Smooth muscle cell (in vitro differentiated cells): Measurements from ENCODE around the gene CLPSL2. TPM values are rescaled to one million over a fixed set of nuclear protein-coding genes. Genes with fewer than 3 reads are reported as not detected.

Source experiments
- DNase-seq: peaks from one replicate; lab custom pipeline; 2025; ENCODE audit not compliant: unreplicated experiment; lab: John Stamatoyannopoulos, UW
- H2AFZ ChIP-seq: fragments of 200-600 bp; sonication (generic); 2 replicates; pipeline ENCODE4 v1.6.0; 2016; ENCODE audit warnings: antibody characterized with exemption, low read depth, mild to moderate bottlenecking
- H3F3A ChIP-seq: fragments of 200-600 bp; sonication (generic); 2 replicates; pipeline ENCODE4 v1.6.0; 2017; ENCODE audit warnings: antibody characterized with exemption, low read depth
- H3K27ac ChIP-seq: fragments of 200-600 bp; sonication (generic); 2 replicates; pipeline ENCODE4 v1.5.1; 2016; ENCODE audit warnings: low read depth, mild to moderate bottlenecking
- H3K27me3 ChIP-seq: fragments of 200-600 bp; sonication (generic); 2 replicates; pipeline ENCODE4 v1.6.1; 2016; ENCODE audit warnings: low read depth, mild to moderate bottlenecking
- H3K36me3 ChIP-seq: fragments of 200-600 bp; sonication (generic); 2 replicates; pipeline ENCODE4 v1.5.1; 2016; ENCODE audit warnings: low read depth
- H3K4me1 ChIP-seq: fragments of 200-600 bp; sonication (generic); 2 replicates; pipeline ENCODE4 v1.5.1; 2016; ENCODE audit warnings: low read depth
- H3K4me2 ChIP-seq: fragments of 200-600 bp; sonication (generic); 2 replicates; pipeline ENCODE4 v1.6.0; 2016; ENCODE audit warnings: mild to moderate bottlenecking
- H3K4me3 ChIP-seq: fragments of 200-600 bp; sonication (generic); 2 replicates; pipeline ENCODE4 v1.5.1; 2016; ENCODE audit warnings: mild to moderate bottlenecking
- H3K79me2 ChIP-seq: fragments of 200-600 bp; sonication (generic); 2 replicates; pipeline ENCODE4 v1.6.0; 2016; ENCODE audit warnings: low read depth, mild to moderate bottlenecking
- H3K9ac ChIP-seq: fragments of 200-600 bp; sonication (generic); 2 replicates; pipeline ENCODE4 v1.6.0; 2016; ENCODE audit warnings: low read depth
- H3K9me3 ChIP-seq: fragments of 200-600 bp; sonication (generic); replicated peaks from 2 replicates; pipeline ENCODE4 v1.5.1; 2016; ENCODE audit warnings: low read depth
- H4K20me1 ChIP-seq: fragments of 200-600 bp; sonication (generic); 2 replicates; pipeline ENCODE4 v1.6.0; 2016; ENCODE audit warnings: low read depth
- WGBS: methylation state at CpG from one replicate; pipeline ENCODE4 v1.1.7; 2016; ENCODE audit warnings: low lambda C conversion rate; 5-methylcytosine and 5-hydroxymethylcytosine counted together
- polyA plus RNA-seq: library from polyadenylated mRNA; unstranded; fragments of >200 nt; fragmentation: Nextera tagmentation; extraction: Ambion mirVana; gene quantifications from 2 replicates; pipeline ENCODE4 v1.2.1, GENCODE V29; 2016
- total RNA-seq: library from RNA; depleted of rRNA; stranded (reverse); fragments of >200 nt; gene quantifications from 2 replicates; pipeline ENCODE4 v1.2.3, GENCODE V29; 2014
- TF ChIP-seq, protein P1 (sequence below): fragments of 200-600 bp; sonication (generic); IDR thresholded peaks from 2 replicates; pipeline ENCODE4 v1.5.1; 2017; ENCODE audit warnings: borderline replicate concordance, mild to moderate bottlenecking, antibody characterized with exemption; ENCODE audit not compliant: insufficient read depth, poor library complexity, severe bottlenecking

The CLPSL2 gene
- total and polyA plus RNA-seq, 2 experiments from 2014 or later, result 2.0 TPM; not detected in 1

DNA sequence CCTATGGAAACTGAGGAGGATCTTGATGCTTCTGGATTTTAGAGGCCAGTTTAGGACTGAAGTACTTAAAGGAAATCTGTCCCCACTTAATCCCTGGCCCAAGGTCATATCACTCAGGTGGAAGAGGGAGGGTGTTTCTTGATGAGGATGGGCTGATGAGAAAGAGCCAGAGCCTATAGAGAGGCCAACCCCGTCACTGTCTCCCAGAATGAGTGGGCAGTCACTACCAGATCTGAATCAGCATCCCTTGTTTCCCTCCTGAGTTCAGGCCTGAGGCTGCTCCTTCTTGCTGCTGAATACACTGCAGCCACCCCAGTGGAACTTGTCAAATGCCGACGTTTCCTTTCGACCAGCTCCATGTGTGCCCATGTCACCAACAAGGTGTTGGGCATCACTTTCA is 24.8 kb upstream of the CLPSL2 start:
- Histone ChIP-seq H3K4me1 (no peaks in the 10 kb centered on the region), H4K20me1 (no peaks in the 10 kb centered on the region), H3K27me3 (no peaks in the 10 kb centered on the region), H3K4me2 (no peak overlapping the region), H3K9me3 (no peaks in the 10 kb centered on the region), H3K27ac (no peak overlapping the region), H3K36me3 (no peaks in the 10 kb centered on the region), H3K9ac (no peak overlapping the region), H3K4me3 (no peak overlapping the region), H3F3A (no peaks in the 10 kb centered on the region), H3K79me2 (no peaks in the 10 kb centered on the region), H2AFZ (no peak overlapping the region)
- WGBS, result 78% methylated on average over 4 of the region's 4 CpGs
- no peak for DNase-seq
- TF ChIP-seq, protein P1, sequence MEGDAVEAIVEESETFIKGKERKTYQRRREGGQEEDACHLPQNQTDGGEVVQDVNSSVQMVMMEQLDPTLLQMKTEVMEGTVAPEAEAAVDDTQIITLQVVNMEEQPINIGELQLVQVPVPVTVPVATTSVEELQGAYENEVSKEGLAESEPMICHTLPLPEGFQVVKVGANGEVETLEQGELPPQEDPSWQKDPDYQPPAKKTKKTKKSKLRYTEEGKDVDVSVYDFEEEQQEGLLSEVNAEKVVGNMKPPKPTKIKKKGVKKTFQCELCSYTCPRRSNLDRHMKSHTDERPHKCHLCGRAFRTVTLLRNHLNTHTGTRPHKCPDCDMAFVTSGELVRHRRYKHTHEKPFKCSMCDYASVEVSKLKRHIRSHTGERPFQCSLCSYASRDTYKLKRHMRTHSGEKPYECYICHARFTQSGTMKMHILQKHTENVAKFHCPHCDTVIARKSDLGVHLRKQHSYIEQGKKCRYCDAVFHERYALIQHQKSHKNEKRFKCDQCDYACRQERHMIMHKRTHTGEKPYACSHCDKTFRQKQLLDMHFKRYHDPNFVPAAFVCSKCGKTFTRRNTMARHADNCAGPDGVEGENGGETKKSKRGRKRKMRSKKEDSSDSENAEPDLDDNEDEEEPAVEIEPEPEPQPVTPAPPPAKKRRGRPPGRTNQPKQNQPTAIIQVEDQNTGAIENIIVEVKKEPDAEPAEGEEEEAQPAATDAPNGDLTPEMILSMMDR, result no peak

DNA sequence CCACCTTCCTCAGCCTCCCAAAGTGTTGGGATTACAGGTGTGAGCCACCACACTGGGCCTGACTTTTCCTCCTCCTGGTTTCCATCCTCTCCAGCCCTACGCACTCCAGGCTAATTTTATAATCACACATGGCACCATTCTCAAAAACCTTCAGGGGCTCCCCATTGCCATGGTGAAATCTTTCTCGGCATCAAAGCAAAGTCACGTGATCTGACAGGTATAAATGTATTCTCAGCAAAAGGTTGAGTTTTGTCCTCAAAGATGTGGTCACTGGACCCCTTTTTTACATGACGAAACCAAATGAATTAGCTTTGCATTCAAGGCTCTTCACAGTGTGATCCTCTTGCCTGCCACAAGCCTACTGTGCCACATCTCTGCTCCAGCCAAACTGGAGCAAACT is 24.1 kb upstream of the CLPSL2 start:
- no peaks in the 10 kb centered on the region for H4K20me1 ChIP-seq
- TF ChIP-seq, protein P1, result no peak
- no peak overlapping the region for H2AFZ ChIP-seq
- DNase-seq, result no peak
- no peaks in the 10 kb centered on the region for H3K9me3 ChIP-seq
- H3K9ac ChIP-seq, result no peak overlapping the region
- 99% methylated on average over 4 of the region's 4 CpGs for WGBS
- H3F3A ChIP-seq, result no peaks in the 10 kb centered on the region
- no peak overlapping the region for H3K4me2 ChIP-seq
- H3K4me1 ChIP-seq, result no peaks in the 10 kb centered on the region
- H3K79me2 ChIP-seq, result no peaks in the 10 kb centered on the region
- H3K36me3 ChIP-seq, result no peaks in the 10 kb centered on the region
- H3K27me3 ChIP-seq, result no peaks in the 10 kb centered on the region
- H3K27ac ChIP-seq, result no peak overlapping the region
- H3K4me3 ChIP-seq, result no peak overlapping the region

DNA sequence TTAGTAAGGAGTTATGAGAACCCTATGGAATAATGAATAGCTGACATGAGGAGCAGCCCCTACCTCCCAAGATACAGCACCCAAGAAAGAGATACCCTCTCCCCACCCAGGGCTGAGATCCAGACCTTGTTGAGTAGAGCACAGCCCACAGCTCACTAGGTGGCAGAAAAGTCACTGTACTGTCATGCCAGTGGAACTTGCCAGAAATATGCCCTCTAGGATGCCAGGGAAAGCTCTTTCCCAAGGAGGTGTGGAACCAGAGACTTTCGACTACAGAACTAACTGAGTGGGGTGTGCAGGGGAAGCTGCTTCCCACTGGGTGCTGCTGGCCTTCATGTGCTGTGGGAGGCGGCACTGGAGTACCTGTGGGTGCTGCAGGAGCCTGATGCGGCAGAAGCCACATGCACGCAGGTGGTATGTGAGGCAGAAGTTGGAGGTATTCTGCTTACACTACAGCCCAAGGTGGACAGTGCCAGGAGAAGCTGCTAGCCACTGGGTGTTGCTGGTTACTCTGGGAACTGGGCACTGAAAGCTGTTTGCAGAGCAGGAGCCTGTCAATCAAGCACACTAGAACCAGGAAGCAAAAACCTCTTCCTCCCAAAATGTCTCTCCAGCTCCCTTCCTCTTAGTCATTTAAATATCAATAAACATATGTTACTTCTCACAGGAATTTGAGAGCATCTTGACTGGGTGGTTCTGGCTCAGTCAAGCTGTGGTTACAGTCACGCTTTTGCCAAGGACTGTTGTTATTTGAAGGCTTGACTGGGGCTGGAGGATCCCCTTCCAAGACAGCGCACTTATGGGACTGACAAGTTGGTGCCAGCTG is 21.7 kb upstream of the CLPSL2 start:
- Histone ChIP-seq H3K4me1 (no peaks in the 10 kb centered on the region), H3K27ac (no peak overlapping the region), H3K4me3 (no peak overlapping the region), H3K9me3 (no peaks in the 10 kb centered on the region), H3F3A (no peaks in the 10 kb centered on the region), H3K9ac (no peak overlapping the region), H3K36me3 (no peaks in the 10 kb centered on the region), H3K79me2 (no peaks in the 10 kb centered on the region), H3K4me2 (no peak overlapping the region), H3K27me3 (no peaks in the 10 kb centered on the region), H2AFZ (no peak overlapping the region), H4K20me1 (no peaks in the 10 kb centered on the region)
- WGBS, result 90% methylated on average over 6 of the region's 6 CpGs
- TF ChIP-seq, protein P1, result no peak
- no peak for DNase-seq
